BLaER1 (cell line): ENCODE results near the gene SIX3.

Experiments
- H3K27ac ChIP-seq: shearing (Covaris generic); formaldehyde crosslinking; 2 replicates; pipeline ENCODE4 v1.8.1; 2022
- H3K27me3 ChIP-seq: shearing (Covaris generic); formaldehyde crosslinking; 2 replicates; pipeline ENCODE4 v1.8.1; 2022
- H3K36me3 ChIP-seq: shearing (Covaris generic); formaldehyde crosslinking; 2 replicates; pipeline ENCODE4 v1.8.1; 2022
- H3K4me1 ChIP-seq: shearing (Covaris generic); formaldehyde crosslinking; 2 replicates; pipeline ENCODE4 v1.8.1; 2022
- H3K4me2 ChIP-seq: shearing (Covaris generic); formaldehyde crosslinking; 2 replicates; pipeline ENCODE4 v1.8.1; 2022
- H3K4me3 ChIP-seq: shearing (Covaris generic); formaldehyde crosslinking; 2 replicates; pipeline ENCODE4 v1.8.1; 2022
- H3K9ac ChIP-seq: shearing (Covaris generic); formaldehyde crosslinking; 2 replicates; pipeline ENCODE4 v1.8.1; 2022
- H3K9me3 ChIP-seq: shearing (Covaris generic); formaldehyde crosslinking; 2 replicates; pipeline ENCODE4 v1.8.1; 2022
- H4K20me1 ChIP-seq: shearing (Covaris generic); formaldehyde crosslinking; 2 replicates; pipeline ENCODE4 v1.8.1; 2022
- Cebpa-rat ChIP-seq: shearing (Covaris generic); IDR thresholded peaks from 2 replicates; pipeline ENCODE4 v1.8.1; 2022

The SIX3 gene

DNA sequence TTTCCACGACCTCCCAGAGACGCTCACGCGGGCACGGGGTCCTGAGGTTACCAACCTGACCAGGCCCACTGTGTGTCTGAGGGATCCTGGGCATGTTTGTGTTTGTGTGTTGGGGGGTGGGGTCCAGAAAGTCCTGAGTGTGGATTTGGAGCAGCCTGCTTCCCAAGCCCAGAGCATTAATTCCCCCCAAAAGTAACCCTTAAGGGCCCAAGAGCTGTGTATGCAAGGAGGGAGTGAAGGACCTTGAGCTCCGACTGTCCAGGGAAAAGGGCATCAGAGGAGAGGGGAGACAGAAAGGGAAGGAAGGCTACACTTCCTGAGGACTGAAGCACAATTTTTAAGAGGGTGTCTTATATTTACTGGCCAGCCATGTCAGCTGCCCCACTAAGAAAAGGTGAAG lies 5.2 kb upstream of the SIX3 start:
- TF ChIP-seq Cebpa-rat: no peak
- peaks cover 100% of the 10 kb centered on the region for H3K27me3 ChIP-seq
- H3K9ac ChIP-seq: no peak overlapping the region
- peaks cover 37% of the 10 kb centered on the region for H3K9me3 ChIP-seq
- no peaks in the 10 kb centered on the region for H3K36me3 ChIP-seq
- no peak overlapping the region for H3K4me2 ChIP-seq
- H3K4me1 ChIP-seq: peaks cover 23% of the 10 kb centered on the region; the same call in 1 of the 2 replicates
- no peak overlapping the region for H3K4me3 ChIP-seq
- peaks cover 90% of the 10 kb centered on the region for H4K20me1 ChIP-seq
- H3K27ac ChIP-seq: no peak overlapping the region

DNA sequence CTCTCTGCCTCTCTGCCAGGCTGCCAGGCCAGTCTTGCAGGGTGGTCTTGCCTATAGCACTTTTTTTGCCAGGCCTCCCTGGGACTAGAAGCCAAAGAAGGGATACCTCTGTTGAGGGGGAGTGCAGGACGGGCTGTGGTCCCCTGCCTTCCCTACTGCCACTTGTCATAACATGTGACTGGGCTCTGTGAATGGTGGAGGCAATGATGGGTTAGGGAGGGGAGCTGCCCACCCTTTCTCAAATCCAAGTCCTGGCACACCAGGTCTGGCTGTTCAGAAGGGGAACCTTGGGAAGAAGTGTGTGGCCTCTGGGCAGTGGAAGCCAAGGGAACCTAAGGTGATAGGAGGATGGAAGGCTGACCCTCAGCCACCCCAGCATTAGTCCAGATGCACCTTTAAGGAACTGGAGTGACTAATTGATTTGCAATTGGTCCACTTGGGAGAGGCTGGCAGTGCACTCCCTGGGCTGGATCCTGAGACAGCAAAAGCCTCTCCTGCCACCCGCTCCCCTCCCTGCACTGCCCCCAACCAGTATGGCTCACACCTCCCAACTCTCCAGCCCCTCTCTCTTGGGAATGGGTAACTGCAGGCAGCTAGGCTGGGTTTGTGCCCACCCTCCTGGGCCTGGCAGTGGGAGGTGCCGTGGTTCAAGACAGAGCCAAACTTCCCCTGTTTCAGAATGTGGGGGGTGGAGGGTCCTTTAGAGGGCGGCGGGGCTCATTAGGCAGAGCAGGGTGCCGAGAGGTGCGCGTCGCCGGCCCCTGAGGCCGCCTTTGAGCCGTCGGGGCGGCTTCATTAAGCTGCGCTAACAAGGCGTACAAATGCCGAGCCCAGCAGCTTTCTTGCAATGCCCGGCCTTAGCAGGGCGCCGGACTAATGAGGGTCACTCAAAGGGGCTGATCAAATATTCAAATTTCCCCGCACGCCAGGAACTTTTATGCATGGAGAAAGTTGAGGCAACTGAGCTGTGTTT lies 4.5 kb upstream of the SIX3 start:
- H3K36me3 ChIP-seq: no peaks in the 10 kb centered on the region
- TF ChIP-seq Cebpa-rat: no peak
- peaks cover 83% of the 10 kb centered on the region for H4K20me1 ChIP-seq
- H3K4me1 ChIP-seq: peaks cover 23% of the 10 kb centered on the region; the same call in 1 of the 2 replicates
- no peak overlapping the region for H3K9ac ChIP-seq
- peaks cover 37% of the 10 kb centered on the region for H3K9me3 ChIP-seq
- H3K27me3 ChIP-seq: peaks cover 100% of the 10 kb centered on the region
- no peak overlapping the region for H3K27ac ChIP-seq
- no peak overlapping the region for H3K4me2 ChIP-seq
- no peak overlapping the region for H3K4me3 ChIP-seq

DNA sequence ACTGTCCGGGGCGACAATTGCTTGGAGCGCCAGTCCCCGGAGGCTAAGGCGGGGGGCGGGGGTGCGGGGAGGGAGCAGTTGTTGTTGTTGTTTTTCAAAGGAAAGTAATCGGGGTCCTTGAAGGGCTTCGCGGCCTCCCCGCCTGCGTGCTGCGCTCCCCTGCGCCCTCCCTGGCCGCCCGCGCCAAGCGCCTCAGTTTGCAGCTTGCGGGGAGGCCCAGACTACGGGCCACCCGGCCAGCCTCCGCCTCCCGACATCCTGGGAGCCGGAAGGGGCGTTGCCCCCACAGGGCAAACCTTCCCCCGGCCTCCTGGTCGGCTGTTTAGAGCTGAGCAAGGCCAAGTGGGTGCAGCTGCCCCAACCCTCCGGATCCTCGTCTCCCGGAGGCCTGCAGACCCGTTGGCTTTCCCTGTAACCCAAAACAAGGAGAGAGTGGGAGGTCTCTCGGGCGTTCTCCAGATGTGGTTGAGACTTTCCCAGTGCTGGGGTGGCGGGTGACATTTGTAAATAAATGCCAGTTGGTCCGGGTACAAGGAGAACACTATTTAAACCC lies 3.7 kb upstream of the SIX3 start:
- H3K4me2 ChIP-seq: peak overlapping the region; percentile 22; the same call in 1 of the 2 replicates
- peaks cover 100% of the 10 kb centered on the region for H3K27me3 ChIP-seq
- no peak for TF ChIP-seq Cebpa-rat
- no peak overlapping the region for H3K27ac ChIP-seq
- no peak overlapping the region for H3K9ac ChIP-seq
- no peaks in the 10 kb centered on the region for H3K36me3 ChIP-seq
- no peak overlapping the region for H3K4me3 ChIP-seq
- H3K4me1 ChIP-seq: peaks cover 23% of the 10 kb centered on the region; the same call in 1 of the 2 replicates
- peaks cover 37% of the 10 kb centered on the region for H3K9me3 ChIP-seq
- peaks cover 82% of the 10 kb centered on the region for H4K20me1 ChIP-seq

DNA sequence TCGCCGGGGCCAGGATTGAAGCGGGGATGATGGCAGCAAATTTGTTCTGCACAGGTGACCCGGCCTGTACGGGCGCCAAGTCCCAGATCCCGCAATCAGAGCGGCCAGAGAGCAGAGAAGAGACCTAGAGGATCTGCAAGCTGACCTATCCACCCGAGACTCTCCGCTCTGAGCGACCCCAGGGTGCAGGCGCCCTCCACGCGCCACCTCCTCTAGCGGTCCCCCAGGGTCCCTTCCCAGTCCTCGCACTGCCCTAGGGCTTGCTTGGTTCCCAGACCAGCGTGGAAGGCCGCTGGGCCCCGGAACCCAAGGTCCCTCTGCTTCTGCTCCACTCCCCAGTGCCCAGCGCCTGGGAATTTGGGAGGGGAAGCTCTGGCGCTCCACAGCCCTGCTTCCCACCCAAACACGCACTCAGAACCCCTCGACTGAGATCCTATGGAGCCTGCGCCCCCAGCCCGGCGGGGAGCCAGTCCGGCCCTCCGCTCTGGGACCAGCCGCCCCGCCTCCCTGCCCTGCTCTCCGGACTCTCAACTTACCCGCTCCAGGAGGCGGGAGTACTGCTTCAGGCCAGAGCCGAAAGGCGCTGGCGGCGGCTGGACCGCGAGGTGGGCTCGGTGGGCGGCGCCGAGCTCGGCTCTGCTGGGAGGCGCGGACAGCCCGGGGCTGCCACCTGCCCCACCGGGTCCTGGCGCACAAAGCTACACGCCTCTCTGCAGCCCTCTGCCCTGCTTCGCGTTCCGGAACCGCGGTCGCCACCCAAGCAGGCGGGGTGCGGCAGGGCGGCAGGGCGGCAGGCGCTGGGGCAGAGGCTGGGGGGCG lies 3.0 kb upstream of the SIX3 start:
- H3K27me3 ChIP-seq: peaks cover 100% of the 10 kb centered on the region
- H3K27ac ChIP-seq: no peak overlapping the region
- H4K20me1 ChIP-seq: peaks cover 82% of the 10 kb centered on the region
- H3K4me2 ChIP-seq: peak overlapping the region; percentile 56
- no peak overlapping the region for H3K9ac ChIP-seq
- no peak for TF ChIP-seq Cebpa-rat
- H3K9me3 ChIP-seq: peaks cover 37% of the 10 kb centered on the region
- H3K4me3 ChIP-seq: peak overlapping the region; percentile 46
- no peaks in the 10 kb centered on the region for H3K36me3 ChIP-seq
- peaks cover 23% of the 10 kb centered on the region; the same call in 1 of the 2 replicates for H3K4me1 ChIP-seq

DNA sequence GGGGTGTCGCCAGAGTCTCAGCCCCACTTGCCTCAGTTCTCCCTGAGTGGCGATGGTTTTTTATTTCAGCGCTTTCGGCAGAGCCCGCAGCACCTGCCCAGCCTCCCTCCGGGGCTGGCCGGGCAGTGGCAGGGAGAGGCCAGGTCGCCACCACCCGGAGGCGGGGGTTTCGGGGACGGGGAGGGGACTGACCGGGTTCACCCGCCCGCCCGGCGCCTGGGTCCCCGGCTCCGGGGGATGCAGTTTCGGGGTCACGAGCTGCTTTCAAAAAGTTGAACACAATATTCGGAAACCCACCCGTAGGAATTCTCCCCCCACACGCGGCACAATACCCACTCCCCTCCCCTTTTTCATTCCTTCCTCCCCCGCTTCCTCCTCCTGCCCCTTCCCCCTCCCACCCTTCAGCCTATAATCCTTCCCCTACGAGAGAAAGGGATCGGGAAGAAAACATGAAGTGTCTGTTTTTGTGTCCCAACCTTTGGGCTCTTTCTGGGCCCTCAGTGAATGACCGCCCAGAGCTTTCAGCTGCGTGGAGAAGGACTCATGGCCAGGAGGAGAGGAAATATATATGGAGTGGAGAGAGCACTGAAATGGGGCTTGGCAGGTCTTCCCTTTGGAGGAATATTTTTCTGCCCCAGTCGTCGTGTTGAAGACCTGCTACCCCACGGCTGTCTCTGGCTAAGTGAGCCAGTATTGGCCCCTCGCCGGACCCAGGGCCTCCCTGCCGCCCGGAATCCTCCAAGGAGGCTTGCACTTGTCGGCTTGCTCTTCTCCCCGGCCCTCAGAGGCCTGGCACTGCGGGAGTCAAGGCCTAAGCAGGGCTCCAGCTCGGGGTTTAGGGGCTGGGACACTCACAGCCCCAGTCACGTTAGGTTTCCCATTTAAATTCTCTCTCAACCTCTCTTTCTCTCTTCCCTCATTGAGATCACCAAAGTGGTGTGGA lies 2.1 kb upstream of the SIX3 start:
- Histone ChIP-seq H3K4me3 (peak overlapping the region; percentile 46), H3K27me3 (peaks cover 100% of the 10 kb centered on the region), H3K9ac (no peak overlapping the region)

DNA sequence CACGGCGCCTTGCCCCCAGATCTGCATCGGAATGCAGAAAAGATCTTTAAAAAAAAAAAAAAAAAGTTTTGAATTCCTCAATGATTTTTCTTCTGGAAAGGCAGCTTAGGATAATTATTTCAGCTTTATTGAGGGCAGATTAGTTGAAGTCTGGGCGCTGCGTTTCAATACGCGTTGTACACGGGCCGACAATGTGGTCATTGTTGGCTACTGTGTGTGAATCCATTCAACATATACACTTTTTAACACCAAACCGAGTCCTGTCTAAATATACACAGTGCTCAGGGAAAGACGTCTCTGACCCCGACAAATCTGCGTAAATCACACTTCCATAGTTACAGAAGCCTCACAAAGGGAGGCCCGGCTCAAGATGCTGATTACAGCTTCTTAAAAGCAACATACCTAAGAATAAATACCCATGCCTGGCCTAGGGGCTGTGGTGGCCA lies 1.4 kb upstream of the SIX3 start:
- H3K4me3 ChIP-seq: no peak overlapping the region
- H3K27ac ChIP-seq: no peak overlapping the region
- H3K4me2 ChIP-seq: no peak overlapping the region
- peaks cover 83% of the 10 kb centered on the region for H4K20me1 ChIP-seq
- H3K36me3 ChIP-seq: no peaks in the 10 kb centered on the region
- H3K4me1 ChIP-seq: peaks cover 20% of the 10 kb centered on the region; the same call in 1 of the 2 replicates
- TF ChIP-seq Cebpa-rat: no peak
- no peak overlapping the region for H3K9ac ChIP-seq
- peaks cover 41% of the 10 kb centered on the region for H3K9me3 ChIP-seq
- peaks cover 100% of the 10 kb centered on the region for H3K27me3 ChIP-seq

More for the DNA sequence above, 2.1 kb upstream of the SIX3 start:
- Histone ChIP-seq H3K27ac (no peak overlapping the region), H3K9me3 (peaks cover 39% of the 10 kb centered on the region), H3K4me2 (peak overlapping the region; percentile 56), H4K20me1 (peaks cover 85% of the 10 kb centered on the region), H3K36me3 (no peaks in the 10 kb centered on the region), H3K4me1 (peaks cover 23% of the 10 kb centered on the region; the same call in 1 of the 2 replicates)
- TF ChIP-seq Cebpa-rat: no peak

DNA sequence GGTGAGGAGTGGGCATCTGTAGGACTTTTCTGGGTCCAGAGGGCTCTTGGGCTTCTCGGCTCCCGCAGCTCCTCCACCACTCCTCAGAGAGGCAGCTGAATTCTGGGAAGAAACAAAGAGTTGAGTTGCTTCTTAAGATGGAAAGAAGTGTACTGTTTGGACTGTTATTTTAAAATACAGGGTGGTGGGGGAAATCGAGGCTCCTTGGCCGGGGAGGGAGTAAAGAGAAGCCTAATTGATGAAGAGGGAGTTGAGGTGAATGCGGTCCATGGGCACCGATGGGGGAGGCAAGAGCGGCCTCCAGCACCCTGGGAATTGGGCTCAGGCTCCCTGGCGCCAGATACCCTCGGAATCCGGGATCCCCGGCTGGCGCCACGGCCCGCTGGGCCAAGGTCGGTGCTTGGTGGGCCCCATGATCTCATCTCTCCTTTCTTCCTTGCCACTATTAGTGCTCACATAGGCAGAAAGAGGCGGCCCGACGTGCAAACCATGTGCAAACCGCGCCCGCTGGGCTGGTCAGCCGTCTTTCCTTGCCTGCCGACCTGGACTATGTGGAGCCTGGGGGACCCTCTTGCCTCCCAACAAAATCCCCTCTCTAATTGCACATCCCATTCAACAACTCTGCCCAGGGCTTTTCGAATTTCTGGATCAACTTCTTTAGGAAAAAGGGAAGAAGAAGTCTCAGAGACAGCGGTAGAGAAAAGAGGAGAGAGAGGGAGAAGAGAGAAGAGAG lies 604 bp upstream of the SIX3 start:
- no peak overlapping the region for H3K9ac ChIP-seq
- H4K20me1 ChIP-seq: peaks cover 78% of the 10 kb centered on the region
- no peak for TF ChIP-seq Cebpa-rat
- no peak overlapping the region for H3K4me2 ChIP-seq
- peaks cover 41% of the 10 kb centered on the region for H3K9me3 ChIP-seq
- peaks cover 15% of the 10 kb centered on the region; the same call in 1 of the 2 replicates for H3K4me1 ChIP-seq
- H3K36me3 ChIP-seq: no peaks in the 10 kb centered on the region
- H3K4me3 ChIP-seq: no peak overlapping the region
- H3K27ac ChIP-seq: no peak overlapping the region
- peaks cover 100% of the 10 kb centered on the region for H3K27me3 ChIP-seq
